Measurements from ENCODE around the gene GOPC.

GOPC gene

DNA sequence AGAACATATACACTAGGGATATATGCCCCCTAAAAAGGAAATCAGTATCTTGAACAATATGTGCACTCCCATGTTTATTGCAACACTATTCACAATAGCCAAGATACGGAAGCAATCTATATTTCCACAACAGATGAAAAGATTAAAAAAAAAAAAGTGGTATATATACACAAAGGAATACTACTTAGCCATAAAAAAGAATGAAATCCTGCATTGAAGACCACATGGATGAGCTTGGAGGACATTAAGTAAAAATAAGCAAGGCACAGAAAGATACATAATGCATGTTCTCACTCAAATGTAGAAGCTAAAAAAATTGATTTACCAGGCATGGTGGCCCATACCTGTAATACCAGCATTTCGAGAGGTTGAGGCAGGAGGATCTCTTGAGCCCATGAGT lies 4.6 kb downstream of the GOPC start:
- in situ Hi-C loops (cut with HindIII; ENCODE audit: low sequenced_read_pairs): no loop called here

GRCh38 chr6:117595099-117595923 lies 7.0 kb downstream of the GOPC start:
- in situ Hi-C loops (cut with HindIII; ENCODE audit: low sequenced_read_pairs): no loop called here

DNA sequence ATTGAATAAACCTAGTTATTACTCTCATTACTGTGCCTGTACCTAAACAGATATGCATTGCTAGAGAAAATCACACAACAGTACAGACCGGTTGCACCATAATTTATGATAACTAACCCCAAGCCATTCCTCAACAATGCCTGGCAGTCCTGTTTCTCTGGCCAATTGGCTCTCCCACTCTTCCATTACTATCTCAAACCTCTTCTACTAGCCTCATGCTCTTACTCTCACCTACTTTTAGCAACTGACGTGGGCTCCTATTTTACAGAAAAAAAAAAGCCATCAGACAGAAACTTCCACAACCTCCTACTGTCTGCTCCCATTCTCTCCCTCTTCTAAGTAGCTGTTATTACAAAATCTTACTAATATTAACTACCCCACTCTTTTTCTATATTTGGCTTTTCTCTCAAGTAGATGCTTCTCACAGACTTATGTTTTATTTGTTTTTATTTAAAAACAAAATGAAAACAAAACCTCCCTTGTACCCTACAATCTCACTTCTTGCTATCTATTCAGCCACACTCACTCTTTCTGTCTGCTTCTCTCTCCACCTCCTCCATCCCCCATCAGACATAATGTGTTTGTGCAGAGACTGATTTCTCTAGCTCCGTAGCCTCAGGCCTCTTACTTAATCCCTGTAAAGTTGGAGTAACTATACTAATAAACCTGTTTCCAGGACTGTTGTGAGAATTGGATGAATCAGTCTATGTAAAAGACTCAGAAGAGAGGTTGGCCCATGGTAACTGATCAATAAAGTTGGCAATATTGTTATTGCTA lies 9.1 kb downstream of the GOPC start:
- in situ Hi-C loops (cut with HindIII; ENCODE audit: low sequenced_read_pairs): no loop called here

GRCh38 chr6:117591405-117591804 lies 10.9 kb downstream of the GOPC start:
- in situ Hi-C loops (cut with HindIII; ENCODE audit: low sequenced_read_pairs): no loop called here

- in situ Hi-C loops (cut with HindIII; ENCODE audit: low sequenced_read_pairs): no loop called here
Observed at GRCh38 chr6:117590447-117590846, 11.9 kb downstream of the GOPC start.

DNA sequence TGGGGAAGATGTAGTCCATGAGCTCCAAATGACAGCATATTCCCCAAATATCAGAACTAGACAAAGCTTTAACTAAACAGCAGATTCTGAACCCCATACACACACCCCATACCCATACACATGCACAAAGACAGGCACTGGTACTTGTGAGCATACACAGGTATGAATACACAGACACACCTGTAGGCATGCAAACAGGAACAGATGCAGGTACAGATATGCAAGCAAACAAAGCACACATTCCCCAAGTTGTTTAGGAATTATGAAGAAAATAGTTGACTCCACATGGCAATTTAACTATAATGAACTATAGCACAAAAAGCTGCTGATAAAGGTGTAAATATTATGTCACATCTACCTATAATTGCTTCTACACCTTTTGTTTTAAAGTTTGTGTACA lies 16.7 kb downstream of the GOPC start:
- in situ Hi-C loops (cut with HindIII; ENCODE audit: low sequenced_read_pairs): no loop called here

- in situ Hi-C loops (cut with HindIII; ENCODE audit: low sequenced_read_pairs): no loop called here
Observed at GRCh38 chr6:117574198-117574597, 28.1 kb downstream of the GOPC start.

- in situ Hi-C loops (cut with HindIII; ENCODE audit: low sequenced_read_pairs): no loop called here
Observed at GRCh38 chr6:117573006-117573680, 29.2 kb downstream of the GOPC start.

DNA sequence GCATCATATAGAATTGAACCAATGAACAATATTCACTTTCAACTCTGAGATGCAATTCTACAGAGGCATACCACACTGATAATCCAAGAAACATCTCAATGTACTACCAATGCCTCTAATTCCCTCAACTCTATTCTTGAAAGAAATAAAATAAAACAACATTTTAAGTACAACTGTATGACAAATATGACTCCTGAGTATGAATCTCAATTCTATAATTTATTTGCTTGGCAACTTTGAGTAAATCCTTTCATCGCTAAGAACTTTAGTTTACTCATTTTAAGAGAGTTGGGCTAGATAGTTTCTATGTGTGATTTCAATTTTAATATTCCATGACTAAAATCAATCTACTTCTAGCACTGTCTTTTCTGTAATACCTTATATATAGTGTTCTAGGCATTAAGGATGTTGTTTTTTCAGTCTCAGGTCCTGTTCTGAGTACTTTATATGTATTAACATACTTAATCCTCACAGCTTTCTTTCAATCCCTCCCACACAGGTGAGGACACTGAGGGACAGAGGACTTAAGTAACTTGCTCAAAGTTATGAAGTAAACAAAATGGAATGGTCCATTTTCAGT lies 33.4 kb downstream of the GOPC start:
- in situ Hi-C loops (cut with HindIII; ENCODE audit: low sequenced_read_pairs): no loop called here

DNA sequence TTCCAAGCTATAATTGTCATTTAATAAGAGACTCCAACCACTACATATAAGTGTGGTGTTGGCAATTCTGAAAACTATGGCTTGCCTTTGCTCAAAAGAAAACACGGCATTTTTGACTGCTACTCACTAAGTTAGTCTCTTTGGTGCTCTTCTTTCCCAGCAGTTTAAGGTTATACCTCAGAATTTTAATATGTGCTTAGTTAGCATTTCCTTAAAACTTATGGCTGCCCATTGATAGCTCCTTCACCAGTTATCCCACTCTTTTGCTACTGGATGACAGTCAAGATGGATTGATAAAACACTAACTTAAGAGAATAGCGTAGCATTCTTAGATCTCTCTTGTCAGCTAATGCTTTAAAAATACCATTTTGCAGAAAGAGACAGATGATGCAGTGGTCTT lies 34.1 kb downstream of the GOPC start:
- in situ Hi-C loops (cut with HindIII; ENCODE audit: low sequenced_read_pairs): no loop called here

GRCh38 chr6:117564681-117565080 lies 37.6 kb downstream of the GOPC start:
- in situ Hi-C loops (cut with HindIII; ENCODE audit: low sequenced_read_pairs): no loop called here

- in situ Hi-C loops (cut with HindIII; ENCODE audit: low sequenced_read_pairs): no loop called here
Observed at GRCh38 chr6:117561128-117561527, 41.2 kb downstream of the GOPC start.

- in situ Hi-C loops (cut with HindIII; ENCODE audit: low sequenced_read_pairs): no loop called here
Observed at GRCh38 chr6:117559299-117559698, 43.0 kb downstream of the GOPC start.

DNA sequence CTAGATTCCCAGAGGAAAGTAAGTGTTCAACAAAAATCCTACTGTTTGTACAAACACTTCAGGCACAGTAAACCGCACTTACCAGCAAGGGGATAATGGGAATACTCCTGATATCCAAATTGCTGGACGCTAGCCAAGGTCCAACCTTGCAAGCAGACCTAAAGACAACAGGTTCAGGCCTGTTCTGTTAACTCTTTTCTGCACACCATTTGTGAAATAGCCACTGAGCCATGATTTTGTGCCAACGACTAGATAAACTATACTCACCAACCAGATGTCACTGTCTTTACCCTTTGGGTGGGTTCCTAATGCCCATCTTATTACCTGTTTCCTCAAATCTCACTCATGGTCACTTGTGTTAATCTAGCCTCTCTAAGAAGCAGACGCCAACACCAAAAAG lies 43.5 kb downstream of the GOPC start:
- in situ Hi-C loops (cut with HindIII; ENCODE audit: low sequenced_read_pairs): no loop called here

DNA sequence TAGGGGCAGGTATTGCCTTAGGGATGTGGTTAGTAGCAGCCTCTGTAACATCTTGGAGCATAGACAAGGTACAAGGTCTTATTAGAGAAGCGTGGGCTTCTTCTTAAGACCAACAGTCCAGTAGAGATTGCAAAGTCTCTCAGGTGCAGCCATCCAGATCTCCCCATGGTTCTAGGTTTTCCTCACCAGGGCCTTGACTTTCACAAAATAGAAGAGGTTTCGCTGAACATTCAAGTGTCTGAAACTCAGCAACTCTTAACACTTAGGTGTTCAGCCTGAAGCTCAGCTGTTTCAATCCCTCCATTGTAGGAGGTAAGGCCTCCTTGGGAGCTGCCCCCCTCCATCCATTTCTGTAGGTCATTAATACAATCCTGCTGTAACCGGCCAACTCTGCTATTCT lies 44.4 kb downstream of the GOPC start:
- in situ Hi-C loops (cut with HindIII; ENCODE audit: low sequenced_read_pairs): no loop called here

GRCh38 chr6:117555882-117556498 lies 46.3 kb downstream of the GOPC start:
- in situ Hi-C loops (cut with HindIII; ENCODE audit: low sequenced_read_pairs): no loop called here

GRCh38 chr6:117555262-117555849 lies 47.0 kb downstream of the GOPC start:
- in situ Hi-C loops (cut with HindIII; ENCODE audit: low sequenced_read_pairs): no loop called here

- in situ Hi-C loops (cut with HindIII; ENCODE audit: low sequenced_read_pairs): no loop called here
Observed at GRCh38 chr6:117553142-117553541, 49.2 kb downstream of the GOPC start.

- in situ Hi-C loops (cut with HindIII; ENCODE audit: low sequenced_read_pairs): no loop called here
Observed at GRCh38 chr6:117552618-117553017, 49.7 kb downstream of the GOPC start.

- in situ Hi-C loops (cut with HindIII; ENCODE audit: low sequenced_read_pairs): no loop called here
Observed at GRCh38 chr6:117550618-117551242, 51.6 kb downstream of the GOPC start.

Data from DLD1 (cell line).